HEK293 (cell line): ENCODE measurements around the gene DOCK1.

Experiments
- CTCF ChIA-PET: fragments of 350-600 bp; formaldehyde crosslinking; extraction: SDS; loops from one replicate; lab custom pipeline; 2021; ENCODE audit warnings: antibody characterized with exemption; lab: Yijun Ruan, JAX
- POLR2A ChIA-PET: fragments of 300-600 bp; formaldehyde crosslinking; extraction: SDS; loops from one replicate; lab custom pipeline; 2020; ENCODE audit warnings: antibody characterized with exemption, inconsistent platforms; lab: Yijun Ruan, JAX
- H3K27ac ChIP-seq: fragments of 200-500 bp; sonication (Bioruptor generic); 2 replicates; pipeline ENCODE4 v1.5.1; 2014; ENCODE audit warnings: low read depth, low read length, control low read depth, inconsistent platforms; ENCODE audit errors: extremely low read depth
- H3K36me3 ChIP-seq, 2 experiments: fragments of 200-500 bp in 1 of 2; sonication (Bioruptor generic) in 1 of 2; 1 replicate in 1 of 2; 2 replicates in 1 of 2; pipeline ENCODE4 v1.5.1; 2014 to 2017; ENCODE audit warnings: inconsistent platforms in 2 of 2, low read length in 2 of 2; ENCODE audit not compliant: control insufficient read depth in 2 of 2, insufficient read depth in 1 of 2
- H3K4me1 ChIP-seq: fragments of 200-500 bp; sonication (Bioruptor generic); 2 replicates; pipeline ENCODE4 v1.5.1; 2014; ENCODE audit warnings: mild to moderate bottlenecking, low read length, inconsistent platforms; ENCODE audit not compliant: control insufficient read depth, insufficient read depth
- H3K4me3 ChIP-seq: 2 replicates; pipeline ENCODE4 v1.5.1; 2011; ENCODE audit warnings: low read depth, mild to moderate bottlenecking, control low read depth, low read length, moderate library complexity
- H3K9me3 ChIP-seq: fragments of 200-500 bp; sonication (Bioruptor generic); 2 replicates; pipeline ENCODE4 v1.5.1; 2014; ENCODE audit warnings: low read depth, low read length, inconsistent platforms; ENCODE audit not compliant: control insufficient read depth, insufficient read depth
- GLI2 ChIP-seq: fragments of 450-650 bp; formaldehyde crosslinking; IDR thresholded peaks from 2 replicates; pipeline ENCODE4; 2017; ENCODE audit warnings: missing biosample characterization, missing genetic modification characterization, low read depth, borderline replicate concordance
- GLIS2 ChIP-seq: fragments of 450-650 bp; formaldehyde crosslinking; IDR thresholded peaks from 2 replicates; pipeline ENCODE4 v1.5.1; 2016; ENCODE audit warnings: missing biosample characterization, missing genetic modification characterization
- KLF8 ChIP-seq: fragments of 450-650 bp; formaldehyde crosslinking; IDR thresholded peaks from 2 replicates; pipeline ENCODE4 v1.5.1; 2016; ENCODE audit warnings: missing biosample characterization, missing genetic modification characterization
- SETDB1 ChIP-seq: IDR thresholded peaks from one replicate; pipeline ENCODE4 v1.6.1; 2017; ENCODE audit warnings: mild to moderate bottlenecking, low read length, moderate library complexity, mixed read lengths; ENCODE audit not compliant: insufficient read length
- ZNF16 ChIP-seq: fragments of 450-650 bp; formaldehyde crosslinking; IDR thresholded peaks from 2 replicates; pipeline ENCODE4 v1.5.1; 2016; ENCODE audit warnings: low read depth, missing biosample characterization, missing genetic modification characterization
- ZNF211 ChIP-seq: fragments of 450-650 bp; formaldehyde crosslinking; IDR thresholded peaks from 2 replicates; pipeline ENCODE4 v1.5.1; 2016; ENCODE audit warnings: low read depth, missing biosample characterization, missing genetic modification characterization
- ZNF221 ChIP-seq: fragments of 450-650 bp; formaldehyde crosslinking; IDR thresholded peaks from 2 replicates; pipeline ENCODE4 v1.5.1; 2017; ENCODE audit warnings: missing biosample characterization, missing genetic modification characterization, borderline replicate concordance
- ZNF335 ChIP-seq: fragments of 450-650 bp; formaldehyde crosslinking; conservative IDR thresholded peaks from 2 replicates; pipeline ENCODE4 v1.5.1; 2016; ENCODE audit warnings: missing biosample characterization, missing genetic modification characterization
- ZNF391 ChIP-seq: fragments of 450-650 bp; formaldehyde crosslinking; IDR thresholded peaks from 2 replicates; pipeline ENCODE4 v1.5.1; 2016; ENCODE audit warnings: low read depth, missing biosample characterization, missing genetic modification characterization, borderline replicate concordance
- ZNF394 ChIP-seq: fragments of 450-650 bp; formaldehyde crosslinking; IDR thresholded peaks from 2 replicates; pipeline ENCODE4 v1.5.1; 2016; ENCODE audit warnings: missing biosample characterization, missing genetic modification characterization, mild to moderate bottlenecking, moderate library complexity, borderline replicate concordance
- ZNF561 ChIP-seq: fragments of 450-650 bp; IDR thresholded peaks from 2 replicates; pipeline ENCODE4 v1.5.1; 2018; ENCODE audit warnings: missing biosample characterization, missing genetic modification characterization, borderline replicate concordance
- ZNF629 ChIP-seq: fragments of 450-650 bp; formaldehyde crosslinking; IDR thresholded peaks from 2 replicates; pipeline ENCODE4 v1.5.1; 2017; ENCODE audit warnings: missing biosample characterization, missing genetic modification characterization
- ZNF677 ChIP-seq: fragments of 450-650 bp; IDR thresholded peaks from 2 replicates; pipeline ENCODE4 v1.5.0; 2018; ENCODE audit warnings: missing biosample characterization, mild to moderate bottlenecking, missing genetic modification characterization, moderate library complexity
- ZNF747 ChIP-seq: fragments of 450-650 bp; formaldehyde crosslinking; IDR thresholded peaks from 2 replicates; pipeline ENCODE4 v1.5.1; 2016; ENCODE audit warnings: missing biosample characterization, missing genetic modification characterization
- TF ChIP-seq, protein P1 (sequence below): fragments of 450-650 bp; formaldehyde crosslinking; conservative IDR thresholded peaks from 2 replicates; pipeline ENCODE4 v1.5.1; 2016; ENCODE audit warnings: low read depth, missing biosample characterization, missing genetic modification characterization
- TF ChIP-seq, protein P2 (sequence below): fragments of 450-650 bp; formaldehyde crosslinking; IDR thresholded peaks from 2 replicates; pipeline ENCODE4 v1.5.1; 2017; ENCODE audit warnings: missing biosample characterization, missing genetic modification characterization
- TF ChIP-seq, protein P3 (sequence below): fragments of 450-650 bp; formaldehyde crosslinking; IDR thresholded peaks from 2 replicates; pipeline ENCODE4 v1.5.1; 2016; ENCODE audit warnings: missing biosample characterization, missing genetic modification characterization
- TF ChIP-seq, protein P4 (sequence below): fragments of 450-650 bp; formaldehyde crosslinking; optimal IDR thresholded peaks from 2 replicates; pipeline ENCODE3; 2016; ENCODE audit warnings: missing biosample characterization, mild to moderate bottlenecking, missing genetic modification characterization
- TF ChIP-seq, protein P5 (sequence below): fragments of 450-650 bp; formaldehyde crosslinking; IDR thresholded peaks from 2 replicates; pipeline ENCODE4 v1.5.1; 2016; ENCODE audit warnings: missing biosample characterization, missing genetic modification characterization
- TF ChIP-seq, protein P6 (sequence below): fragments of 450-650 bp; formaldehyde crosslinking; IDR thresholded peaks from 2 replicates; pipeline ENCODE4 v1.5.1; 2017; ENCODE audit warnings: missing biosample characterization, missing genetic modification characterization

The DOCK1 gene

DNA sequence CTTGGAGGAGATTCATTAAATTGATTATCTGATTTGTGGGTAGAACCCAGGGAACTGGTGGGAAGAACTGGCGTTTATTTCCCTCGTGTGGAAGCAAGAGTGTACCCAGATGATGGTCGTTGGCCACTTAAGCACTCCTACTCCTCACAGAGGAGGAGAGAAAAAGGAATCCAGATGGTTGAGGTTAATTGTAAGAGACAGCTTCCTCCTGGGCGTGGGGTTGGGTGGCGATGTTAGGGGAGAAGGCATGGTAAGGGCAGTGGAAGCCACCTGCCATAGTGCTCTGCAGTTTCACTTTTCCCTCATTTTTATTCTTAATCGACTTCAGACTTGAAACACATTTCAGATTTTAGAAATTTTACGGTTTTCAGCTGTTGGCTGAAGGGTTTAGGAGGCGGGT, 104.1 kb downstream of the DOCK1 start:
- Histone ChIP-seq H3K4me1 (no peaks in the 10 kb centered on the region), H3K4me3 (no peak overlapping the region), H3K9me3 (no peaks in the 10 kb centered on the region)
- ChIA-PET POLR2A (no interaction called here), CTCF (interaction anchor here (0.6 kb wide), 1 partner anchor 65 kb away, joined by 3 read pairs; no protein-coding TSS in a partner anchor)
- TF ChIP-seq, protein P1, sequence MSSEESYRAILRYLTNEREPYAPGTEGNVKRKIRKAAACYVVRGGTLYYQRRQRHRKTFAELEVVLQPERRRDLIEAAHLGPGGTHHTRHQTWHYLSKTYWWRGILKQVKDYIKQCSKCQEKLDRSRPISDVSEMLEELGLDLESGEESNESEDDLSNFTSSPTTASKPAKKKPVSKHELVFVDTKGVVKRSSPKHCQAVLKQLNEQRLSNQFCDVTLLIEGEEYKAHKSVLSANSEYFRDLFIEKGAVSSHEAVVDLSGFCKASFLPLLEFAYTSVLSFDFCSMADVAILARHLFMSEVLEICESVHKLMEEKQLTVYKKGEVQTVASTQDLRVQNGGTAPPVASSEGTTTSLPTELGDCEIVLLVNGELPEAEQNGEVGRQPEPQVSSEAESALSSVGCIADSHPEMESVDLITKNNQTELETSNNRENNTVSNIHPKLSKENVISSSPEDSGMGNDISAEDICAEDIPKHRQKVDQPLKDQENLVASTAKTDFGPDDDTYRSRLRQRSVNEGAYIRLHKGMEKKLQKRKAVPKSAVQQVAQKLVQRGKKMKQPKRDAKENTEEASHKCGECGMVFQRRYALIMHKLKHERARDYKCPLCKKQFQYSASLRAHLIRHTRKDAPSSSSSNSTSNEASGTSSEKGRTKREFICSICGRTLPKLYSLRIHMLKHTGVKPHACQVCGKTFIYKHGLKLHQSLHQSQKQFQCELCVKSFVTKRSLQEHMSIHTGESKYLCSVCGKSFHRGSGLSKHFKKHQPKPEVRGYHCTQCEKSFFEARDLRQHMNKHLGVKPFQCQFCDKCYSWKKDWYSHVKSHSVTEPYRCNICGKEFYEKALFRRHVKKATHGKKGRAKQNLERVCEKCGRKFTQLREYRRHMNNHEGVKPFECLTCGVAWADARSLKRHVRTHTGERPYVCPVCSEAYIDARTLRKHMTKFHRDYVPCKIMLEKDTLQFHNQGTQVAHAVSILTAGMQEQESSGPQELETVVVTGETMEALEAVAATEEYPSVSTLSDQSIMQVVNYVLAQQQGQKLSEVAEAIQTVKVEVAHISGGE (tag by site-specific recombination), result no peak
- TF ChIP-seq ZNF391, result no peak
- TF ChIP-seq, protein P2, sequence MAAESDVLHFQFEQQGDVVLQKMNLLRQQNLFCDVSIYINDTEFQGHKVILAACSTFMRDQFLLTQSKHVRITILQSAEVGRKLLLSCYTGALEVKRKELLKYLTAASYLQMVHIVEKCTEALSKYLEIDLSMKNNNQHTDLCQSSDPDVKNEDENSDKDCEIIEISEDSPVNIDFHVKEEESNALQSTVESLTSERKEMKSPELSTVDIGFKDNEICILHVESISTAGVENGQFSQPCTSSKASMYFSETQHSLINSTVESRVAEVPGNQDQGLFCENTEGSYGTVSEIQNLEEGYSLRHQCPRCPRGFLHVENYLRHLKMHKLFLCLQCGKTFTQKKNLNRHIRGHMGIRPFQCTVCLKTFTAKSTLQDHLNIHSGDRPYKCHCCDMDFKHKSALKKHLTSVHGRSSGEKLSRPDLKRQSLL (tag by site-specific recombination), result no peak
- no peak for TF ChIP-seq ZNF629 (tag by site-specific recombination)
- TF ChIP-seq SETDB1, result no peak
- no peak for TF ChIP-seq ZNF561 (tag by site-specific recombination)
- no peak for TF ChIP-seq GLIS2 (tag by site-specific recombination)
- TF ChIP-seq, protein P3, sequence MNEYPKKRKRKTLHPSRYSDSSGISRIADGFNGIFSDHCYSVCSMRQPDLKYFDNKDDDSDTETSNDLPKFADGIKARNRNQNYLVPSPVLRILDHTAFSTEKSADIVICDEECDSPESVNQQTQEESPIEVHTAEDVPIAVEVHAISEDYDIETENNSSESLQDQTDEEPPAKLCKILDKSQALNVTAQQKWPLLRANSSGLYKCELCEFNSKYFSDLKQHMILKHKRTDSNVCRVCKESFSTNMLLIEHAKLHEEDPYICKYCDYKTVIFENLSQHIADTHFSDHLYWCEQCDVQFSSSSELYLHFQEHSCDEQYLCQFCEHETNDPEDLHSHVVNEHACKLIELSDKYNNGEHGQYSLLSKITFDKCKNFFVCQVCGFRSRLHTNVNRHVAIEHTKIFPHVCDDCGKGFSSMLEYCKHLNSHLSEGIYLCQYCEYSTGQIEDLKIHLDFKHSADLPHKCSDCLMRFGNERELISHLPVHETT, result no peak
- no peak for TF ChIP-seq KLF8
- no peak for TF ChIP-seq GLI2 (tag by site-specific recombination)
- no peak for TF ChIP-seq ZNF211 (tag by site-specific recombination)
- TF ChIP-seq ZNF221 (tag by site-specific recombination), result no peak
- no peak for TF ChIP-seq ZNF677
- TF ChIP-seq, protein P4, sequence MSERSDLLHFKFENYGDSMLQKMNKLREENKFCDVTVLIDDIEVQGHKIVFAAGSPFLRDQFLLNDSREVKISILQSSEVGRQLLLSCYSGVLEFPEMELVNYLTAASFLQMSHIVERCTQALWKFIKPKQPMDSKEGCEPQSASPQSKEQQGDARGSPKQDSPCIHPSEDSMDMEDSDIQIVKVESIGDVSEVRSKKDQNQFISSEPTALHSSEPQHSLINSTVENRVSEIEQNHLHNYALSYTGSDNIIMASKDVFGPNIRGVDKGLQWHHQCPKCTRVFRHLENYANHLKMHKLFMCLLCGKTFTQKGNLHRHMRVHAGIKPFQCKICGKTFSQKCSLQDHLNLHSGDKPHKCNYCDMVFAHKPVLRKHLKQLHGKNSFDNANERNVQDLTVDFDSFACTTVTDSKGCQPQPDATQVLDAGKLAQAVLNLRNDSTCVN, result no peak
- no peak for TF ChIP-seq ZNF747 (tag by site-specific recombination)
- TF ChIP-seq ZNF335, result no peak
- no peak for TF ChIP-seq ZNF394 (tag by site-specific recombination)
- TF ChIP-seq, protein P5, sequence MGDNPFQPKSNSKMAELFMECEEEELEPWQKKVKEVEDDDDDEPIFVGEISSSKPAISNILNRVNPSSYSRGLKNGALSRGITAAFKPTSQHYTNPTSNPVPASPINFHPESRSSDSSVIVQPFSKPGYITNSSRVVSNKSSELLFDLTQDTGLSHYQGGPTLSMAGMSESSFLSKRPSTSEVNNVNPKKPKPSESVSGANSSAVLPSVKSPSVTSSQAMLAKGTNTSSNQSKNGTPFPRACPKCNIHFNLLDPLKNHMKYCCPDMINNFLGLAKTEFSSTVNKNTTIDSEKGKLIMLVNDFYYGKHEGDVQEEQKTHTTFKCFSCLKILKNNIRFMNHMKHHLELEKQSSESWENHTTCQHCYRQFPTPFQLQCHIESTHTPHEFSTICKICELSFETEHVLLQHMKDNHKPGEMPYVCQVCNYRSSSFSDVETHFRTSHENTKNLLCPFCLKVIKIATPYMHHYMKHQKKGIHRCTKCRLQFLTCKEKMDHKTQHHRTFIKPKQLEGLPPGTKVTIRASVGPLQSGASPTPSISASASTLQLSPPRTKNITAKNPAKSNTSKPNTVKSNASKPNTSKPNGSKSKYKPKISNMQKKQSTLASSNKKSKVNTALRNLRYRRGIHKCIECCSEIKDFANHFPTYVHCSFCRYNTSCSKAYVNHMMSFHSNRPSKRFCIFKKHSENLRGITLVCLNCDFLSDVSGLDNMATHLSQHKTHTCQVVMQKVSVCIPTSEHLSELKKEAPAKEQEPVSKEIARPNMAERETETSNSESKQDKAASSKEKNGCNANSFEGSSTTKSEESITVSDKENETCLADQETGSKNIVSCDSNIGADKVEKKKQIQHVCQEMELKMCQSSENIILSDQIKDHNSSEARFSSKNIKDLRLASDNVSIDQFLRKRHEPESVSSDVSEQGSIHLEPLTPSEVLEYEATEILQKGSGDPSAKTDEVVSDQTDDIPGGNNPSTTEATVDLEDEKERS (tag by site-specific recombination), result no peak
- no peak for TF ChIP-seq ZNF16 (tag by site-specific recombination)
- TF ChIP-seq, protein P6, sequence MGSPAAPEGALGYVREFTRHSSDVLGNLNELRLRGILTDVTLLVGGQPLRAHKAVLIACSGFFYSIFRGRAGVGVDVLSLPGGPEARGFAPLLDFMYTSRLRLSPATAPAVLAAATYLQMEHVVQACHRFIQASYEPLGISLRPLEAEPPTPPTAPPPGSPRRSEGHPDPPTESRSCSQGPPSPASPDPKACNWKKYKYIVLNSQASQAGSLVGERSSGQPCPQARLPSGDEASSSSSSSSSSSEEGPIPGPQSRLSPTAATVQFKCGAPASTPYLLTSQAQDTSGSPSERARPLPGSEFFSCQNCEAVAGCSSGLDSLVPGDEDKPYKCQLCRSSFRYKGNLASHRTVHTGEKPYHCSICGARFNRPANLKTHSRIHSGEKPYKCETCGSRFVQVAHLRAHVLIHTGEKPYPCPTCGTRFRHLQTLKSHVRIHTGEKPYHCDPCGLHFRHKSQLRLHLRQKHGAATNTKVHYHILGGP (tag by site-specific recombination), result no peak
- TF ChIP-seq, all 188 proteins: peak for 0
- peaks cover 0 to 24% of the 10 kb centered on the region in 2 experiments; a peak in 1 of 3 replicates for H3K36me3 ChIP-seq
- no peak overlapping the region for H3K27ac ChIP-seq
